ENCODE measurements around the gene ACTR6. TPM values are rescaled to one million over a fixed set of nuclear protein-coding genes. Genes with fewer than 3 reads are reported as not detected.

ACTR6 gene
- total and polyA plus RNA-seq, 2 of the 4 experiments (the other 2 are of a cell fraction) = 9.7 to 10.2 TPM

- in situ Hi-C loops (cut with MboI; ENCODE audit: low sequenced_read_pairs) = loop anchor here (10.0 kb wide), 1 partner anchor 487 kb away; no protein-coding TSS in a partner anchor
- dilution Hi-C loops (cut with HindIII; ENCODE audit: low sequenced_read_pairs, unreplicated experiment) = no loop called here
- no peak overlapping the region for H2AFZ ChIP-seq (replicated peaks; ENCODE audit: low read length, poor library complexity)
- no peak overlapping the region for H3K18ac ChIP-seq (ENCODE audit: low read depth, low read length)
- WGBS, 2 experiments (ENCODE audit: extremely low coverage in 2 of 2, insufficient read length in 1 of 2) = no CpG with 5 or more reads among the region's 4 CpGs
- H2BK5ac ChIP-seq (ENCODE audit: low read depth, low read length, poor library complexity, severe bottlenecking) = no peak overlapping the region
- H3K9me1 ChIP-seq (ENCODE audit: insufficient read depth, low read length) = no peaks in the 10 kb centered on the region
- intact Hi-C loops (cut with micrococcal nuclease) = loop anchor here (10.0 kb wide), 1 partner anchor 1683 kb away; no protein-coding TSS in a partner anchor
- TF ChIP-seq CEBPB (IDR thresholded peaks at IDR 0.05; ENCODE audit: low read depth, low read length) (peak; percentile 74), RAD21 (IDR thresholded peaks at IDR 0.05; ENCODE audit: low read length) (no peak)
- no peak overlapping the region for H3K4me3 ChIP-seq (ENCODE audit: insufficient read depth, low read depth, low read length)
- no peak overlapping the region for H3K4ac ChIP-seq (ENCODE audit: low read depth, low read length)
- no peak overlapping the region for H3K14ac ChIP-seq (replicated peaks; ENCODE audit: low read depth, low read length)
- no peaks in the 10 kb centered on the region for H3K36me3 ChIP-seq (ENCODE audit: control insufficient read depth, insufficient read depth, low read length)
- no peak overlapping the region for H3K4me2 ChIP-seq (ENCODE audit: low read depth, low read length)
- H3K23ac ChIP-seq (ENCODE audit: low read depth, low read length) = no peak overlapping the region
- DNase-seq (no peak), ATAC-seq (ENCODE audit: low read depth) (no peak)
- H3K4me1 ChIP-seq (ENCODE audit: control insufficient read depth, insufficient read depth, low read length) = no peaks in the 10 kb centered on the region
- H3K79me1 ChIP-seq (ENCODE audit: low read depth in 1 of 2, low read length in 2 of 2) = no peaks in the 10 kb centered on the region
- H3K27ac ChIP-seq (ENCODE audit: insufficient read depth, low read length) = no peak overlapping the region
- no peak overlapping the region for H2BK120ac ChIP-seq (ENCODE audit: low read depth, low read length)
- BruUV-seq (replicated peaks) = no TSS peak
- no peaks in the 10 kb centered on the region for H3K9me3 ChIP-seq (ENCODE audit: control insufficient read depth, insufficient read depth, low read length)
- POLR2A ChIA-PET (ENCODE audit: unreplicated experiment) = no interaction called here
- no peak overlapping the region for H3K9ac ChIP-seq (ENCODE audit: low read depth, low read length)
- H2AK5ac ChIP-seq (ENCODE audit: low read depth, low read length) = no peak overlapping the region
- no peak overlapping the region for H3K56ac ChIP-seq (ENCODE audit: extremely low read depth, insufficient read depth, low read length)
- no peak overlapping the region for H2BK15ac ChIP-seq (ENCODE audit: low read depth, low read length)
- H4K5ac ChIP-seq (ENCODE audit: low read depth, low read length) = no peak overlapping the region
- CTCF ChIA-PET = interaction anchor here (0.6 kb wide), 1 partner anchor 17 kb away, joined by 4 read pairs; no protein-coding TSS in a partner anchor
- H2BK20ac ChIP-seq (ENCODE audit: low read depth, low read length) = no peak overlapping the region
- H4K8ac ChIP-seq (ENCODE audit: low read depth in 2 of 2, low read length in 2 of 2) = no peak overlapping the region
- H3K27me3 ChIP-seq (ENCODE audit: control insufficient read depth, insufficient read depth, low read length) = no peaks in the 10 kb centered on the region
- no peak overlapping the region for H2AK9ac ChIP-seq (replicated peaks; ENCODE audit: low read depth, low read length, poor library complexity)
- no peaks in the 10 kb centered on the region for H4K20me1 ChIP-seq (ENCODE audit: insufficient read depth, low read length)
- H4K91ac ChIP-seq (ENCODE audit: insufficient read depth, low read depth, low read length) = no peak overlapping the region
Measured at GRCh38 chr12:100247765-100248164, 47.1 kb downstream of the ACTR6 start.

All from IMR-90 (cell line).